ENCODE data around the gene HSP90AB1.
A peak's percentile ranks its signal among the peaks of the same experiment; 100 is the strongest.

The HSP90AB1 gene

GRCh38 chr6:44246663-44247337 lies at the start of gene HSP90AB1:
HSP90AB1 (plus strand) TSS chr6:44247101; CDS start chr6:44248630, 1,529 bp downstream.
- no peak for DNase-seq

- DNase-seq: no peak
Observed at GRCh38 chr6:44198684-44199083, 48.2 kb upstream of the HSP90AB1 start.

GRCh38 chr6:44199883-44200282 lies 47.0 kb upstream of the HSP90AB1 start:
- DNase-seq: no peak

GRCh38 chr6:44201200-44201599 lies 45.7 kb upstream of the HSP90AB1 start:
- DNase-seq: no peak

- DNase-seq: no peak
Observed at GRCh38 chr6:44201638-44202303, 45.1 kb upstream of the HSP90AB1 start.

- no peak for DNase-seq
Observed at GRCh38 chr6:44202332-44202971, 44.4 kb upstream of the HSP90AB1 start.

- no peak for DNase-seq
Observed at GRCh38 chr6:44202972-44203750, 43.7 kb upstream of the HSP90AB1 start.

- no peak for DNase-seq
Observed at GRCh38 chr6:44203955-44204354, 42.9 kb upstream of the HSP90AB1 start.

- no peak for DNase-seq
Observed at GRCh38 chr6:44207966-44208365, 38.9 kb upstream of the HSP90AB1 start.

- DNase-seq: no peak
Observed at GRCh38 chr6:44211284-44211683, 35.6 kb upstream of the HSP90AB1 start.

- DNase-seq: no peak
Observed at GRCh38 chr6:44214307-44214706, 32.6 kb upstream of the HSP90AB1 start.

- DNase-seq: no peak
Observed at GRCh38 chr6:44216677-44217331, 30.1 kb upstream of the HSP90AB1 start, which contains the start of gene MYMX. MYMX (plus strand) TSS chr6:44216926; CDS start chr6:44217472, 546 bp downstream.

- no peak for DNase-seq
Observed at GRCh38 chr6:44217332-44218143, 29.4 kb upstream of the HSP90AB1 start.

- peak; percentile 84 for DNase-seq
Observed at GRCh38 chr6:44219053-44219814, 27.7 kb upstream of the HSP90AB1 start.

GRCh38 chr6:44219815-44220784 lies 26.8 kb upstream of the HSP90AB1 start:
- DNase-seq: no peak

- no peak for DNase-seq
Observed at GRCh38 chr6:44220913-44221290, 26.0 kb upstream of the HSP90AB1 start.

GRCh38 chr6:44221291-44221960 lies 25.5 kb upstream of the HSP90AB1 start:
- peak; percentile 88 for DNase-seq

GRCh38 chr6:44221961-44222335 lies 25.0 kb upstream of the HSP90AB1 start:
- no peak for DNase-seq

All from 8988T (cell line).